Breast epithelium (tissue), 4 donors: ENCODE results near the gene CLSTN2. TPM values are rescaled to one million over a fixed set of nuclear protein-coding genes. Genes with fewer than 3 reads are reported as not detected.

Experiments used
- DNase-seq, 2 donors: peaks; one replicate each; pipeline ENCODE4 v3.0.0-alpha.2; 2019; ENCODE audit warnings: low spot score in 2 of 2
- H3K27ac ChIP-seq, 2 donors: fragments of 200-600 bp; sonication (generic) in 1 of 2; one replicate each; pipeline ENCODE4 v1.5.1; 2016 to 2019; ENCODE audit warnings: mild to moderate bottlenecking in 1 of 2
- H3K27me3 ChIP-seq, 2 donors: fragments of 200-600 bp; sonication (generic) in 1 of 2; one replicate each; pipeline versions ENCODE4 v1.5.1 to v1.6.0; 2017 to 2019; ENCODE audit warnings: control low read depth in 1 of 2, mild to moderate bottlenecking in 1 of 2
- H3K36me3 ChIP-seq: fragments of 200-600 bp; one replicate; pipeline ENCODE4 v1.5.1; 2019
- H3K4me1 ChIP-seq, 2 donors: fragments of 200-600 bp; sonication (generic); one replicate each; pipeline ENCODE4 v1.5.1; 2016 to 2019; ENCODE audit warnings: control low read depth in 1 of 2
- H3K4me3 ChIP-seq, 3 donors: fragments of 200-600 bp; sonication (generic); 1 replicate in 2 of 3; 2 replicates in 1 of 3; pipeline ENCODE4 v1.5.1; 2016 to 2019; ENCODE audit warnings: mild to moderate bottlenecking in 3 of 3, moderate library complexity in 2 of 3
- H3K9me3 ChIP-seq, 2 donors: fragments of 200-600 bp; sonication (generic) in 1 of 2; one replicate each; pipeline ENCODE4 v1.5.1; 2016 to 2019; ENCODE audit warnings: control low read depth in 1 of 2
- CTCF ChIP-seq, 3 donors: fragments of 450-650 bp; IDR thresholded peaks; one replicate each; pipeline ENCODE4 v1.5.1; 2016 to 2017; ENCODE audit warnings: antibody characterized with exemption in 3 of 3, mild to moderate bottlenecking in 3 of 3, moderate library complexity in 3 of 3
- POLR2A ChIP-seq: fragments of 450-650 bp; IDR thresholded peaks from one replicate; pipeline ENCODE4 v1.6.1; 2016; ENCODE audit warnings: antibody characterized with exemption, mild to moderate bottlenecking, moderate library complexity
- POLR2AphosphoS5 ChIP-seq, 3 donors: sonication (generic); formaldehyde crosslinking; IDR thresholded peaks; one replicate each; pipeline ENCODE4 v1.6.1; 2017; ENCODE audit warnings: antibody characterized with exemption in 3 of 3
- intact Hi-C: fragments of 100-400 bp; cut with DNase I; formaldehyde crosslinking; loops from one replicate; pipeline ENCODE4 v1.15.1; 2023; ENCODE audit warnings: low total_unique reads
- total RNA-seq, 3 donors: library from RNA; depleted of rRNA; stranded (reverse); fragments of >200 nt; gene quantifications; one replicate each; pipeline ENCODE4 v1.1.0, GENCODE V29; 2016

The CLSTN2 gene
- total RNA-seq, 3 donors from 2014 or later = 15.5 to 75.5 (median 33.1) TPM

- no peaks in the 10 kb centered on the region for H3K9me3 ChIP-seq
- no peak overlapping the region for H3K4me3 ChIP-seq
- H3K4me1 ChIP-seq = no peaks in the 10 kb centered on the region
- no peak overlapping the region for H3K27ac ChIP-seq
- intact Hi-C loops = no loop called here
- no peak for DNase-seq
- H3K36me3 ChIP-seq = no peaks in the 10 kb centered on the region
- TF ChIP-seq CTCF (IDR thresholded peaks at IDR 0.05) (no peak), POLR2A (no peak), POLR2AphosphoS5 (IDR thresholded peaks at IDR 0.05) (no peak)
- H3K27me3 ChIP-seq = no peaks in the 10 kb centered on the region
Observed at GRCh38 chr3:139982404-139982803, 47.4 kb downstream of the CLSTN2 start.

- intact Hi-C loops = no loop called here
- Histone ChIP-seq H3K27me3 (no peaks in the 10 kb centered on the region), H3K4me1 (no peaks in the 10 kb centered on the region), H3K27ac (no peak overlapping the region), H3K4me3 (no peak overlapping the region), H3K9me3 (no peaks in the 10 kb centered on the region), H3K36me3 (no peaks in the 10 kb centered on the region)
- no peak for TF ChIP-seq CTCF (IDR thresholded peaks at IDR 0.05)
- TF ChIP-seq POLR2A = no peak
- no peak for TF ChIP-seq POLR2AphosphoS5 (IDR thresholded peaks at IDR 0.05)
- DNase-seq = no peak
Observed at GRCh38 chr3:139985576-139985975, 50.6 kb downstream of the CLSTN2 start.

- no peak for TF ChIP-seq CTCF (IDR thresholded peaks at IDR 0.05)
- no peak for TF ChIP-seq POLR2AphosphoS5 (IDR thresholded peaks at IDR 0.05)
- TF ChIP-seq POLR2A = no peak
- Histone ChIP-seq H3K36me3 (no peaks in the 10 kb centered on the region), H3K27me3 (no peaks in the 10 kb centered on the region), H3K4me3 (no peak overlapping the region), H3K9me3 (no peaks in the 10 kb centered on the region), H3K27ac (no peak overlapping the region), H3K4me1 (no peaks in the 10 kb centered on the region)
- DNase-seq = no peak
- intact Hi-C loops = no loop called here
Observed at GRCh38 chr3:139987908-139988307, 52.9 kb downstream of the CLSTN2 start.

DNA sequence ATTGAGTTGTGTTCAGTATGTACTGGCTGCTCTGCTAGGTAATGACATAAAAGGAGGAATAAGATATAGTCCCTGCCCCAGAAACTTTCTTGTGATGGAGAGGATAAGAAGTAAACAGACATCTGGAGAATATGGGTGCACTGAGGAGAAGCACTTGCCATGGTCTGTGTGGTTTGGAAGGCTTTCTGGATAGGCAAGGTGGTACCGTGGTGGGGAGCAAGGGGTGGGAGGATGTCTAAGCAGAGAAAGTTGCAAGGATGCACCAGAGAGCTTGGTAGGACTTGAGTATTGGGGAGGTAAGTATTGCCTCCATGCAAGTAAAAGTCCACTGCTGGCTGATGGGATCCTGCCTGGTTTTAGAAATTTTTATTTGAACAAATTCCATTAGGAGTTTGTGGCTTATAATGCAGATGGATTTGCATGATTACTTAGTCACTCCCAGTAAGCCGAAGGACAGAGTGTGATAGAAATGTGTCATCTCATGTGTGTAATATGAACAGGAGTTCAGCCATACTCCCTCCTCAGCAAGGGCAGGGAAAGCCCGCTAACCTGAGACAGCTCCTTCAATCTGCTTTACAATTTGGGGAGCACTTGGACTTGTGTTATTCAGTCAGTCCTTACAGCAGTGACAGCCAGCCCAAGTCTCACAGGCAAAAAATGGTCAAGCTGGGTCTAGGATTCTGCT, 53.6 kb downstream of the CLSTN2 start:
- no peak for TF ChIP-seq CTCF (IDR thresholded peaks at IDR 0.05)
- TF ChIP-seq POLR2A = no peak
- TF ChIP-seq POLR2AphosphoS5 (IDR thresholded peaks at IDR 0.05) = no peak
- Histone ChIP-seq H3K27me3 (no peaks in the 10 kb centered on the region), H3K36me3 (no peaks in the 10 kb centered on the region), H3K4me1 (no peaks in the 10 kb centered on the region), H3K4me3 (no peak overlapping the region), H3K9me3 (no peaks in the 10 kb centered on the region), H3K27ac (no peak overlapping the region)
- no peak for DNase-seq
- intact Hi-C loops = no loop called here

DNA sequence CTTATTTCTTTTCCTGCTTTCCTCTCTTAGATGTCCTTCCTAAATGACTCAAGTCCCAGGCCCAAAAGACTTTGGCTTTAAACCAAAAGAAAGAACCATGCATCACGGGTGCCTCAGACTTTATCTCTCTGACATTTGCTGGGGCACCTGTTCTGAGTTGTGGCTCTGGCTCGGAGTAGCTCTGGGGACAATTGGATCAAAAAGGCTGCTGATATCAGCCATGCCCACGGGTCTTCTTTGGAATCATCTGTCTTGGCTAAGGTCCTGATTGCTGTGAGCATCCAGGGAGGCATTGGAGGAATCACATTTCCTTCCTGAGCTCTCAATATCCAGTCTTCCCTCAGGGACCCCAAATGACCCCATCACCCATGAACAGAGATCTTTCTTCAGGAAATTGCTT, 59.9 kb downstream of the CLSTN2 start:
- no peaks in the 10 kb centered on the region for H3K27me3 ChIP-seq
- intact Hi-C loops = no loop called here
- no peaks in the 10 kb centered on the region for H3K4me1 ChIP-seq
- no peak overlapping the region for H3K27ac ChIP-seq
- H3K36me3 ChIP-seq = no peaks in the 10 kb centered on the region
- no peak for DNase-seq
- no peak overlapping the region for H3K4me3 ChIP-seq
- H3K9me3 ChIP-seq = no peaks in the 10 kb centered on the region
- no peak for TF ChIP-seq POLR2A
- no peak for TF ChIP-seq POLR2AphosphoS5 (IDR thresholded peaks at IDR 0.05)
- no peak for TF ChIP-seq CTCF (IDR thresholded peaks at IDR 0.05)
